ENCODE data around the gene CFAP97D2.
"Not testable (repeated sequence)": the region's sequence is repeated elsewhere in the genome, so short reads cannot be mapped to it uniquely, and the experiment has no call there.

The CFAP97D2 gene

DNA sequence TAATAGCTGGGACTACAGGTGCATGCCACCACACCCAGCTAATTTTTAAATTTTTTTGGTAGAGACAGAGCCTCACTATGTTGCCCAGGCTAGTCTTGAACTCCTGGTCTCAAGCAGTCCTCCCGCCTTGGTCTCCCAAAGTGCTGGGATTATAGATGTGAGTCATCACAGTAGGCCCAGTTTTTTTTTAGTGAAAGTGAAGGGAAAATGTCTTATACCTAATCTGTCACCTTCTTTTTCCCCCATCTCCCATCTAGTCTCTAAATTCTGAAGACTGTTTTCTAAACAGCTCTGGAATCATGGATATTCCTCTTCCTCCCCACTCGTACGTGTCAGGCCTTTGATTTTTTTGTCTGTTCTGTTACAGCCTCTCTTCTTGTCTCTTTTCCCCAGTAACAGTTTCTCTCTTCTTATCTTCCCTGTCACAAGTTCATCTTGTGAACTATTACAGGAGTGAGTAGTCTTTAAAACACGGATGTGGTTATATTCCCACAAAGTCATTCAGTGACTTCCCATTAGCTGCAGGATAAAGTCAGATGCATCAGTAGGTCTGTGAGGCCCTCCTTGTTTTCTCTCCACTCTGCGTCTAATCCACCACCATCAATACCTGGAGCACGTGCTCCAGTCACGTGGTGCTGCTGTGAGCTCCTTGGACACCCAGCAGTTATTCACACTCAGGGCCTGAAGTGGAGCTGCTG is 58.5 kb downstream of the CFAP97D2 start:
- no peak for DNase-seq

DNA sequence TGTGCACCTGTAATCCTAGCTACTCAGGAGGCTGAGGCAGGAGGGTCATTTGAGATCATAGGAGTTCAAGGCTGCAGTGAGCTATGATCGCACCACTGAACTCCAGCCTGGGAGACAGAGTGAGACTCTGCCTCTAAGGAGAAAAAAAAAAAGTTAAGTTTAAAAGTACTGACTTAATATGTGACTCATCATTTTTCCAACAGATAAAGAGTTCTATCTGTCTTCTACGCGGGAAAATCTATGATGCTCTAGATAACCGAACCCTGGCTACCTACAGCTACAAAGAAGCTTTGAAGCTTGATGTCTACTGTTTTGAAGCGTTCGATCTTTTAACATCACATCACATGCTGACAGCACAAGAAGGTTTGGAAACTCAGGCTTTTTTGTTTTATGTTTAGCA is 62.9 kb downstream of the CFAP97D2 start:
- no peak for DNase-seq

DNA sequence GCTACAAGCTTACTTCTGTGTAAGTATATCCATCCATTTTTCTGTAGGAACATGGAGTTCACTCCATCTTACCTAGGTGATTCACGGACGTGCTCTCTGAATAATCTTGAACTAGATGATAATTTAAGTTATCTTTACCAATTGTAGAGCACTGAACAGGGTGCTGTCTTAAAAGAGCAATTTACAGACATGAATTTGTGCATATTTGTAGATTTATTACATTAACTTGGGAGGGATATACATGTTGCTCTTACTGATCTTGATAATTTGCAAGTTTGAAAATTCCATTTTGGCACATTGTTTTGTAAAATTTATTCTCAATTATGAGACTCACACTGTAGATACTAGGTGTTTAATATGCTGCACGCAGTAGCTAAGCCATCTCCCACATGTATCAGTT is 64.9 kb downstream of the CFAP97D2 start:
- no peak for DNase-seq

GRCh38 chr13:114244637-114245036 is 65.6 kb downstream of the CFAP97D2 start:
- DNase-seq, result no peak

DNA sequence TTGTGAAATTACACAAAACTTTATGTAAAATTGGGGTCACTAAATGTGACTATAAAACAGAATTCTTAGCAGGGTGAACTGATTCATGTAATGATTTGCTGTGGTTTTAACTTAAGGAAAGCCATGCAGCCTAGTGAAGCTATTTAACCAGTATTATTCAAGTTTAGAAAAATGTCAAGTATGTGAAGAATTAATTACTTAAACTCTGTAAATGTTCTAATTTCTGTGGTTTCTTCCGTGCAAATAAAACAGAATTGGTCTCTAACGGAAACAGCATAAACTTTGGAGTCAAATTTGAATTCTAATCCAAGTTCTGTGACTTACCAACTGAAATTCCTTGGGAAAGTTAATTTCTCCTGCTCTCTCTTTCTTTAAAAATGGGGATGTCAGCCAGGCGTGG is 69.0 kb downstream of the CFAP97D2 start:
- DNase-seq, result no peak

- DNase-seq, result no peak
These were observed 70.0 kb downstream of the CFAP97D2 start for GRCh38 chr13:114249077-114249476.

DNA sequence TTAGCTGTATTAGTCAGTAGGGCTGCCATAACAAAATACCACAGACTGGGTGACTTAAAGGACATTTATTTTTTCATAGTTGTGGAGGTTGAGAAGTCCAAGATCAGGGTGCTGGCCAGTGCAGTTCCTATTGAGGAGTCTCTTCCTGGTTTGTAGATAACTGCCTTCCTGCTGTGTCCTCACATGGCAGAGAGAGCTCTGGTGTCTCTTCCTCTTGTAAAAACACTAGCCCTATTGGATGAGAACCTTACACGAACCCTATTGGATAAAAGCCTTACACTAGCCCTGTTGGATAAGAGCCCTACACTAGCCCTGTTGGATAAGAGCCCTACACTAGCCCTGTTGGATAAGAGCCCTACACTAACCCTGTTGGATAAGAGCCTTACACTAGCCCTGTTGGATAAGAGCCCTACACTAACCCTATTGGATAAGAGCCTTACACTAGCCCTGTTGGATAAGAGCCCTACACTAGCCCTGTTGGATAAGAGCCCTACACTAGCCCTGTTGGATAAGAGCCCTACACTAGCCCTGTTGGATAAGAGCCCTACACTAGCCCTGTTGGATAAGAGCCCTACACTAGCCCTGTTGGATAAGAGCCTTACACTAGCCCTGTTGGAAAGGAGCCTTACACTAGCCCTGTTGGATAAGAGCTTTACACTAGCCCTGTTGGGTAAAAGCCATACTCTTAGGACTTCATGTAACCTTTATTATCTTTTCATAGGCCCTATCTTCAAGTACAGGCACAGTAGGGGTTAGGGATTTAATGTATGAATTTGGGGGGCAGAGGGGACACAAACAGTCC is 72.8 kb downstream of the CFAP97D2 start:
- DNase-seq, result not testable (repeated sequence)

GRCh38 chr13:114256547-114256946 is 77.5 kb downstream of the CFAP97D2 start:
- DNase-seq, result no peak

- no peak for DNase-seq
These were observed 78.0 kb downstream of the CFAP97D2 start for GRCh38 chr13:114257014-114257413.

GRCh38 chr13:114258589-114258988 is 79.5 kb downstream of the CFAP97D2 start:
- DNase-seq, result no peak

DNA sequence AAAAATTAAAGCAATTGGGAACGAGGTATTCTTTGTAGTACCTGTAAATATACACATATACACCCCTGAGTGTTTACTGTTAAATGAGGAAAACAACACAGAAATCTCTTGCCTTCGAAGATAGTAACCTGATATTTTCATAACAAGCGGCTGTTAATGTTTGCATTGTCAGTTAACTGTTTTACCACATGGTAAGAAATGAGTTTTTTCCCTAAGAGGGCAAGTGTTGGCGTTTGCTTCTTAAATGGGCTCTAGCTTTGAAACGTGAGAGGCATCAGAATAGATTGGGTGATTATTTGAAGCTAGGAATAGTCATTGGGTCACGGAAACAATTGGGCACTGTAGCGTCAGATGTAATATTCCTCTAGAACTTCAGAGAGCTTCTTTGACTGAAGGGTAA is 80.3 kb downstream of the CFAP97D2 start:
- DNase-seq, result no peak

DNA sequence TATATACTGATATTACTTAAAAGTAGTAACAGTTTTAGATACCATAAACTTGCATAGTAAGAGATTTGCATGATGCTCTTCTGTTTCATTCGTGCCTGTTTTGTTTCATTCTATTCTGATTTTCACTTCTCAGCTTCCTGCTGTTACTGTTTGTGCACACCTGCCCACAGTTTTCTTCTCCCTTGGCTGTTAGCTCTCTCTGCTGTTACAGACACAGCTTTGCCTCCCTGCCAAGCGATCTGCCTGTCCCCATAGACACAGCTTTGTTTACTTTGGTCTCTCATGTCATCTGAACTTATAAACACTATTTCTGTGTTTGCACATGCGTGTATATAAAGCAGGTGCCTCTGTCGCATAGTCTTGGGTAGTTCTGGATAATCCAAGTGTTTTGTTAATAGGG is 80.9 kb downstream of the CFAP97D2 start:
- no peak for DNase-seq

GRCh38 chr13:114260814-114261213 is 81.8 kb downstream of the CFAP97D2 start:
- no peak for DNase-seq

- no peak for DNase-seq
These were observed 82.4 kb downstream of the CFAP97D2 start for GRCh38 chr13:114261328-114261965.

GRCh38 chr13:114263578-114263977 is 84.5 kb downstream of the CFAP97D2 start:
- peak; percentile 14 for DNase-seq

- DNase-seq, result not testable (repeated sequence)
These were observed 85.3 kb downstream of the CFAP97D2 start for GRCh38 chr13:114264313-114264712.

DNA sequence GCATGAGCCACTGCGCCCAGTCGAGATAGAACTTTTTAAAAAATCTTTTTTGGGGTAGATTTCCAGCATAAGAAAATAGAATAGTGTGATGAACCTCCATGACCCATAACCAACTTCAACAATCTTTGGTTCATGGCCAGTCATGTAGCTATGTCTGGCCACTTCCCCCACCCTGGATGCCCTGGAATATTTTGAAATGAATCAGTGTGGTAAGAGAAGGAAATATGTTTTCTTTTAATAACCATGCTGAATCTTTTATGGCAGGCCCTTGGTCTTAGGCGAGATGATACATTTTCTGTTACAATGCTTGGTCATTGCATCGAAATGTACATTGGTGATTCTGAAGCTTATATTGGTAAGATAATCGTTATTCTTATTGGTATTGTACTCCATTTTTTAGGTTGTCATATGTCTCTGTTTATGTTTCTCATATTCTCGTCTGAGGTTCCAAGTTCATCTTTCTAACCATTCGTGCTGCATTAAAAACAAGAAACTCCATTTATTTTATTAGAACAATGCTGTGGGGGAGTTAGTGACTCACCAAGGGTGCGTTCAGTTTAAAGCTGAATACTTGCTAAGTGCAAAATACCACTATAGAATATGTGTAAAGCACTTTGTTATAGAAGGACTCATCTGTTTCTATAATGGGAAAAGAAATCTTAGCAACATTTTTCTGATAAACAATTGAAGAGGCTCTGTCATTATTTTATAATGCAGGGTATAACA is 86.0 kb downstream of the CFAP97D2 start:
- no peak for DNase-seq

DNA sequence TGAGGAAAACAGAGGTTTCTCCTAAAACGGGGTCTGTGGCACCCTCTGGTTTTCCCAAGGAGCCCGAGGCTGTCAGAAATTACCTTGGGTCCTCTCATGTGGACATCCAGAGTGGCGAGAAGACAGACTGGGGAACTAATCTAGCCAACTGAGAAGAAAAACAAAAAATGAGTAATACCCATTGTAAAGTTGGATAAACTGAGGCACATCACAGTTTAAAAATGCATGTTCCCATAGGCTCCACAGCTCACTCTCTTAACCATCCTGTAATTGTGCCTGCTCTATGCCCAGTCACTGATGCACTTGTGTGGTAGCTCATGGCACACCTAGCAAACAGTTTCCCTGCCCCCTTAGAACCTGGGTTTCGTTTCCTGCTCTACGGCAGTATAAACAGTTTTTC is 87.2 kb downstream of the CFAP97D2 start:
- DNase-seq, result no peak

DNA sequence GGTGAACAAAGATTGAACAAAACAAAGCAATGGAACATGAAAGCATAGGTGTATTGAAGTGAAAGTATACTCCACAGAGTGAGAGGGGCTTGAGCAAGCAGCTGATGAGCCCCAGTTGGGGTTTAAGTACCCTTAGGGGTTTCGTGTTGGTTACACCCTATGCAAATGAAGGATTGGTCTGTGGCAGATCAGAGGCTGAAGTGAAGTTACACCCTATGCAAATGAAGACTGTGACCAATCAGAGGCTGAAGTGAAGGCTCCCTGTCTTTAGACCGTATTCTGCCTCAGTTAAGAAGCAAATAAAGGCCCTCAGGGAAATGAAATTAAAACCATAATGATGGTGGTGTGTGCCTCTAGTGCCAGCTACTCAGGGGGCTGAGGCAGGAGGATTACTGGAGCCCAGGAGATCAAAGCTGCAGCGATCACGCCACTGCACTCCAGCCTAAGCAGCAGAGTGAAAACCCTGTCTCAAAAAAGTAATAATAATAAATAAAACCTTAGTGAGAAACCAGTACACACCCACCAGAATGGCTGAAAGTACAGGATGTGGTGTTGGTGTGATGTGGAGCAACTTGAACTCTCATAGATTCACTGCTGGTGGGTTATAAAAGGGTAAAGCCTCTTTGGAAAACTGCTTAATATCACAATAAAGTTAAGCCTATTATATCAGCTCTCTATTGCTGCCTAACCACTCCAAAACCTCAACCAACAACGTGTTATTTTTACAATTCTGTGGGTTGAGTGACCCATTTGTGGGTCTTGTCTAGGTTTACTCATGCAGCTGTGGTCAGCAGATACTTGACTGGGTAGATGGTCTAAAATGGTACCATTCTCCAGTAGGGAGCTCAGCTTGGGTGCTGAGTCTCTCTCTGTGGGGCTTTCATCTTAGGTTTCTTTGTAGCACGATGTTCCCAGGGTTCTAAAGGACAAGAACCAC is 89.6 kb downstream of the CFAP97D2 start:
- DNase-seq, result no peak

DNA sequence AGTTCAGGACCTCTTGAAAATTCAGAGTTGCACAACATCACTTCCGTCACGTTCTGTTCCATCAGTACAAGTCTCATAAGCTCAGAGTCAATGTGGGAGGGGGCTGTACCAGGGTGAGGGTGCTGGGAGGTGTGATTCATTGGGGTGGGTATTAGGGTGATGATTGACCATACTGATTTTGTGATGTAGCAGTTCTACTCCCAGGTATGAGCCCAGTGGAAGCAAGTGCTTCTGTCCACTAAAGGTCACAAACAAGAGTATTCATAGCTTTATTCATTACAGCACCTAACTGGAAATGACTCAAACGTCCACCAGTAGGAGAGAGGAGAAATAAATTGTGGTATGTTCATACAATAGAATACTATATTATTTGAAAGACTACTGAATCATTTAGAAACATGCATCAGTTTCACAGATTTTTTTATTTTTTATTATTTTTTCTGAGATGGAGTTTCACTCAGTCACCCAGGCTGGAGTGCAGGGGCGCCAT is 90.3 kb downstream of the CFAP97D2 start:
- DNase-seq, result no peak

Data from CD4-positive, alpha-beta T cell treated with Interleukin-17A for 4 hours (primary cell).